ENCODE data around the gene GABBR2.
"Not testable (repeated sequence)": the region's sequence is repeated elsewhere in the genome, so short reads cannot be mapped to it uniquely, and the experiment has no call there.

GABBR2 gene

GRCh38 chr9:98591696-98592095, 117.0 kb downstream of the GABBR2 start:
- no peak for DNase-seq

- no peak for DNase-seq
These were observed 118.6 kb downstream of the GABBR2 start for GRCh38 chr9:98590101-98590500.

DNA sequence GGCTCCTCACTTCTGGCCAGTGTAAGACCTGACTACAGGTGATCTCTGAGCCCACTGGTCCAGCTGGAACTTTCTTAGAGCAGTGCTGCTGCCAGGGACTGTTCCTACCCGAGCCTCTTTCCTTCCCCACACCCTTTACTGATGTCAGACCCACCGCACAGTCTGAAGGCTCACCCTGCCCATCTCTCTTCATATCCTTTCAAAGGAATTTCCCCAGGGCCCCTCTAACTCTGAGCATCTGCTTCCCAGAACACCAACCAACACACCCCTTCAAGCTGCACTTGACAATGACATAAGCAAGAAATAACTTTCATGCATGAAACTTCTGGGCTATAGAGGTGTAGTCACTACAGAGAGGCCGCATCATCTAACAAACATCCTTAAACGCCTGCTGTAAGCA, 119.6 kb downstream of the GABBR2 start:
- no peak for DNase-seq

- not testable (repeated sequence) for DNase-seq
These were observed 123.8 kb downstream of the GABBR2 start for GRCh38 chr9:98584853-98585438.

DNA sequence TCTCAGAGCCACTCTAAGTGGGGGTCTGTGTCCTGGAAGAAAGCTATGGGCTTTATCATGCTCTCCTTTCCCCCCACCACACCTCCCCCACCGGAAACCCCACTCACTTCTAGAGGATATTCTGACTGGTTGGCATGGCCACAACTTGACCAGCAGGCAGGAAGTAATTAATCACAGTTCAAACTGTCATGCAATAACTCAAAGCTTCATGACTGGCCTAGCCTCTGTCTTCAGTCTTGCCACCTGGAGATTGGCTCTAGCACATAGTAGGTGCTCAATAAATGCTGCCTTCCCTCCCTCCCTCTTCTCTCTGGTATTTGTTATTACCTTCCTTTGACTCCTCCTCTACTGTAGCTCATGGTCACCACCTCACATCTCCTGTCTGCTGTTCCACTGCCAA, 124.7 kb downstream of the GABBR2 start:
- DNase-seq = no peak

DNA sequence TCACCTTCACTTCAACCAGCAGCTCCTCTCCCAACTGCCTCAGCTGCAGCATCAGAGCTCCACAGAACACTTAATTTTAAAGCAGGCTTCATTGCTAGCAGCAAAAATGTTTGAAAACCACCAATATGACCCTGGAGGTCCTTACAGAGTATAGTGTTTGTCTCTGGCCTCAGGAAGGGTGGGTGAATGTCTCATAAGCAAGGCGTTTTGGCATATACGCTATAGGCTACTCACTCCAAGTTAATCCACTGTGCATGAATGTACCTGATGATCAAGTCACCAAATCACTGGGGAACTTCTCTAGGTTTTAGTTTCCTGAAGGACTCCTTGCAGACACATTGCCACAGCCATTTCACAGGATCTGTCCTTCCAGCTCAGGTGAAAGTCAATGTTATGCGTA, 125.3 kb downstream of the GABBR2 start:
- no peak for DNase-seq

DNA sequence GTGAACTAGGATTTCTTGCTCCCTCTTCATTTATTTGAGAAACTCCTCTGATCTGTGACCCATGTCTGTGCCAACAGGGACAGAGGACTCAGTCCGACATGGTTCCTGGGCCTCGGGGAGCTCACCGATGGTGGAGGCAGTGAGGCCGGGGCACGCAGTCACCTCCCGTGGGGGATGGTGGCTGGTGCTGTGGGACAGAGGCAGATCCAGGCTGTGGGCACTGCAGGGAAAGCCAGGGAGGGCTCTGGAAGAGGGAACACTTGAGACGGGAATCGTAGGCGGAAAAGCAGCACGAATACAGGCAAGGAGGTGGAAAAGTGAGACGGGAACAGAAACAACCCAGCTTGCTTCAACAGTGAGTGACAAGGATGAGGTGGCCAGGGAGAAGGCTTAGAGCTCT, 127.8 kb downstream of the GABBR2 start:
- no peak for DNase-seq

DNA sequence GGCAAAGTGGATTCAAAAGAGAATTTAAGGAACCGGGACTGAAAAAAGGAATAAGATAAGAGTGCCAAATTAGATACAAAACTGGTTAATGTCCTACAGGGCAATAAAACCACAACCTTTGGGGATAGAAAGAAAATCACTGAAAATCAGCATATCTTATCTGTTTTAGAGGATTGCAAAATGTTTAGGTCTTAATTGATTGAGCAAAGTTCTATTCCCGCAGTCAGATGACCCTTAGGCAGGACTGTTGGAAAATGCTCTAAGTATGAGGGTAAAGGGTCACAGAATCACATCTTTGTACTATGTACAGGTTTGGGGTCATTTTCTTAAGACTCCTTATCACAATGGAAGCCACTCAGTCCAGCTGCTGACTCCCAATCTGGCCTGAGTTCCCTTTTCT, 129.0 kb downstream of the GABBR2 start:
- no peak for DNase-seq

GRCh38 chr9:98577446-98577845, 131.3 kb downstream of the GABBR2 start:
- no peak for DNase-seq

- no peak for DNase-seq
These were observed 131.9 kb downstream of the GABBR2 start for GRCh38 chr9:98576859-98577258.

- no peak for DNase-seq
These were observed 132.4 kb downstream of the GABBR2 start for GRCh38 chr9:98576354-98576753.

GRCh38 chr9:98575379-98576346, 133.1 kb downstream of the GABBR2 start:
- no peak for DNase-seq

GRCh38 chr9:98573749-98574278, 134.9 kb downstream of the GABBR2 start:
- DNase-seq = no peak

DNA sequence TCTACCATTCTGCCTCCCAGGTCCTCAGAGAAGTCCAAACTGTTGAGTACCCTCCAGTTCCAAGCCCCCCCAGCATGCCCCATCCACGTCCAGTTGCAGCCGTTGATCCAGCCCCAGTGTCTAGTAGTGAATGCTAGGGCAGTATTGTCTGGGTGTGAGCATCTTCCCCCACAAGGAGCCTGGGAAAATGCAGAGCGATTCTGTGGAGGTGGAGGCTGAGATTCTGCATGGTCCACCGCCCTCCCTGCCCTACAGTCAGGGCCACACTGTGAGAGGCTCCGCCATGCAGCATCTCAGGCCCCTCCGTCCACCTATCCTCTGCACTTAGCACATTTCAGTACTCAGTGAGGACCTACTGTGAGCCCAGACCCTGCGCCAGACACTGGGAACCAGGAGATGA, 135.9 kb downstream of the GABBR2 start:
- no peak for DNase-seq

- DNase-seq = no peak
These were observed 136.6 kb downstream of the GABBR2 start for GRCh38 chr9:98572054-98572627.

- no peak for DNase-seq
These were observed 137.1 kb downstream of the GABBR2 start for GRCh38 chr9:98571643-98572042.

DNA sequence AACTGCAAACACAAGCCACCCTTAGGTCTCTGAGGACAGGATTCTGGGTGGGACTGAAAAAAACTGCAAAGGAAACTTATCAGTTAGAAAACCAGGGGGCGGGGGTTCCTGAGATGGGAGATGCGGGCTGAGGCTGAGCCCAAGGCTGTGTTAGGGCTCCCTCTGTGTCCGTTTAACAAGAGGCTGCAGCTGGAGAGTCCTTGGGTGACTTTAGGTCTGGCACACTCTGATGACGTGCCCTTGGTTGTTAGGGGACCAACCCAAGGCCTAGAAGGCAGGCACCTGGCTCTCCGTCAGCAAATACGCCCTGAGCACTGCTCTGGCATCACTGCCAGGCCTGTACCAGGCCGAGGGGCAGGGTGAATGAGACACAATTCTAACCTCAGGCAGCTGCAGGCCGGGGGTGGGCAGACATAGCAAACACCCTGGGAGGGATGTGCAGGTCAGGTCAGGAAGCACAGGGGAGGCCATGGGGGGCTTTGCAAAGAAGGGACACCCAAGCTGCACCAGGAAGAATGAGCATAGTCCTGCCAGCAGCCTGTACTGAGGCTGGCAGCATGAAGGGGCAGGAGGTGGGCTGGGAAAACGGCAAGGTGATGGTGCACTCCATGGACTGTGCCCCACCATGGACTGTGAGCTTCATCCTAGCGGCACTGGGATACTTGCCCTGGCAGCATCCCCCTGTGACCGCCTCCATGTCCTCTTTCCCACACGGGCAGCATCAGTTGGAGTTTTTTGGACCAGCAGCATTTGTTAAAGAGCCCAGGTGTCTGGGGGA, 137.9 kb downstream of the GABBR2 start:
- DNase-seq = no peak

DNA sequence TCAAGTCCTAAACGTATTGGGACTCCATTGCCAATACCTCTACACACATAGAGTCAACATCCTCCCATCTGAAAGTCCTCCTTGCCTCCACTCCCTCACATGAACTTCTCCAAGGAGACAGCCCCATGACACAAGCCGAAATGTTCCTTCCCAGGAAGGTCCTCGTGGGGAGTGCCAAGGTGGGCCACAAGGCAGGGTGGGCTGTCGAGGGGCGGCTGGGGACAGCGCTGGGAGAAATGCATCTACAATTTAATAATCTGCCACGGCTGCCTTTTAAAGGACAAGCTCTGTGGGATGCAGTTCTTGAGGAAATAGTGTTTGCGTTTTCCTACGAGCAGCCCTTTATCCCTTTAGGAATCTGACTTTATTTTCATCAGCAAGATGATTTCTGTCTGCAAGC, 138.7 kb downstream of the GABBR2 start:
- DNase-seq = no peak

DNA sequence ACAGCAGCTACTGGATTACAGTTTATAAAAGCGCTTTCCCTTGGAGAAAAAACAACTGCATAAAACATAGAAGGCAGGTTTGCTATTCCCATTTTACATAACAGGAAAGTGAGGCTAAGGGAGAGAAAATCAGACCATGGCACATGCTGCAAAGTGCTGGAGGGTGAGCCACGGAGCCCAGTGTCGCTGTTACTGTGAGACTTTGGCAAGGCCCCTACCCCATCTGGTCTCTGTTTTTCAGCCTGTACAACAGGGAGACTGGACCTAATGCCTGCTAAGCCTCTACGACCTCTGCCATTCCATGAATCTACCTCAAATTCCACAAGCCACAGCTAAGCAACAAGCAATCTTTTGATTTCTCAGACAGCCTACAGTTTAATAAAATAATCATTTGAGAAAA, 139.2 kb downstream of the GABBR2 start:
- DNase-seq = no peak

DNA sequence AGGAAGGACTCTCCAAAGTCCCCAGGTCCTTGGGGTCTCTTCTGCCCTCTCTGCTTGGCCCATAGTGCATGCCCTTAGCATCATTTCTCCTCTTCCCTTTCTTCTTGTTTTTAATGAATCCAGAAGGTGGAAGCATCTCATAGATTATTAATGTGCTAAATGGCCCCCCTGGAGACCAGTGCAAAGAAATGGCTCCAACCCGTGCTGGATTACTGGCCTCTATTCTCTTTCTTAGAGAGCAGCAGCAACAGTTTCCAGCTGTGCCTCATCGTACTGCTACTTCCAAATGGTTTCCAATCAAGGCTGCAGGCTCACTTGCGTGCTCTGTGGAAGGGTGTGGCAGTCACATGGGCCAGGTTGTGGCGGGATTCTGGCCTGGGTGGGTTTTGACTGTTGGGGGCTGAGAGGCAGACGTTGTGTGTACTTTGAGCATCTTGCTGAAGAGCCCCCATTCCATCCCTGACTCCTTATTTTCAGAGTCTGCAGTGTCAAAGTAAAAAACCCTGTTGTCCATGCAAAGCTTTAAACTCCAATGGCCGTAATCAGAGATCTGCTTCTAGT, 139.7 kb downstream of the GABBR2 start:
- no peak for DNase-seq

DNA sequence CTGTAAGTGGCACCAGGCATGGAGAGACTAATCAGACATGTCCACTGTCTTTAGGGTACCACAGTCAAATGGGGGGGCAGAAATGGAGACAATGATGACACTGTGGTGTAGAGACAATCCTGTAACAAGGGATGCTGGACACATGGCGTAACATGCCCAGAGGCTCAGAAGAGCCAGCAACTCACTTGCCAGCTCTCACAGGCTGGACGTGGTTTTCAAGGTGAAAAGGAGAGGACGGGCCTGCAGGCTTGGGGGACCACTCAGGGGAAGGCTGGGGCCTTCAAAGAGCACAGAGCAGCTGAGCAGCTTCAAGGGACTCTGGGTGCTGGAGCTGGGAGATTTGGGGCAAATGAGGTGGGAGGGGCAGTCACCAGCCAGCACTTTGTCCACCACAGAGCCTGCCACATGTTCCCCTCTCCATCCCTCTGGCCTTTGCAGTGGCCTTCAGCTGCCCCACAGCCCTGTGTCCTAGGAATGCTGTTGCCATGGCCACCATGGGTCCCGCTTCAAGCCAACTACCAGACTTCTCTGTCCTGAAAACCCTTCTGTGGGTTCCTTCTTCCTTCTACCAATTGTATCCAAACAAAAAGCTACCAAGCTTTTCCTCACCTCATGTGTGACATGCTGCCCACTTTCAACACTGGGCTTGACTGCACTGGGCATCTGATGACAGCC, 140.4 kb downstream of the GABBR2 start:
- no peak for DNase-seq
